Stomach (tissue), 4 donors: Measurements from ENCODE around the gene FBXW11.

Experiments used
- CTCF ChIP-seq, 7 experiments: fragments of 450-650 bp in 4 of 7; fragments of 200-600 bp in 3 of 7; sonication (generic) in 3 of 7; IDR thresholded peaks; one replicate each; pipeline ENCODE4 v1.5.1; 2016 to 2019; ENCODE audit warnings: antibody characterized with exemption in 7 of 7, control low read depth in 2 of 7, mild to moderate bottlenecking in 1 of 7
- EP300 ChIP-seq: sonication (generic); formaldehyde crosslinking; IDR thresholded peaks from one replicate; pipeline ENCODE4 v1.6.1; 2017; ENCODE audit warnings: antibody characterized with exemption
- POLR2A ChIP-seq, 4 donors: fragments of 450-650 bp; IDR thresholded peaks; one replicate each; pipeline ENCODE4 v1.6.1; 2016; ENCODE audit warnings: antibody characterized with exemption in 4 of 4, control low read depth in 2 of 4, mild to moderate bottlenecking in 1 of 4, moderate library complexity in 1 of 4
- POLR2AphosphoS5 ChIP-seq, 3 donors: sonication (generic); formaldehyde crosslinking; IDR thresholded peaks; one replicate each; pipeline ENCODE4 v1.6.1; 2016; ENCODE audit warnings: antibody characterized with exemption in 3 of 3

DNA sequence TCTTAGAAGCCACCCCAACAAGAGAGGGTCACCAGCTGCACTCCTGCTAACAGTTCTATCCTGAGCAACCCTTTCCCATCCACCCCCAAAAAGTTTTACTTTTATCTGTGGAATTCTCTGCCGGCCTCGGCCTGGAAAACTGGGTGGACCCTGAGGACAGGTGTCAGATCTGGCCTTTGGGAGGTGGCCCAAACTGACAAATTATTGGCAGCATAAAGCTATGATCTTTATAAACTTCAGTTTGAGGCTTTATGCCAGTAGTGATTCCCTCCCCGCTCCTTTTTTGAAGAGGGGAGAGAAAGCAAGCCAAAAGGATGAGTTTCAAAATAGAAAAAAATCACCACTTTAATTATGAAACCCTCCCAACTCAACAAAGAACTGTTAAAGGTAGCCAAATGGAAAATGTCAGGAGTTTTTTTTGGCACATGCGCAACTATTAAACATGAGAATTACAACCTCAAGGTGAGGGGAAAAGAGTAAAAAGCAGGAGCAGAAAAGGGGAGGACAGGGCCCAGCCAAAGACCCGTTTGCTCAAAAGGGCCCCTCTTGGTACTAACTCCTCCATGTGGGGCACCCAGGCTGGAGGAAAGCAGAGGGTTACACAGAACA is 49.4 kb downstream of the FBXW11 start:
- no peak for TF ChIP-seq POLR2A (IDR thresholded peaks at IDR 0.05)
- TF ChIP-seq CTCF (IDR thresholded peaks at IDR 0.05): no peak
- no peak for TF ChIP-seq POLR2AphosphoS5 (IDR thresholded peaks at IDR 0.05)
- no peak for TF ChIP-seq EP300
